SK-N-DZ (cell line): Measurements from ENCODE around the gene CLDN19.
A peak's percentile ranks its signal among the peaks of the same experiment; 100 is the strongest.
"Not testable (repeated sequence)": the region's sequence is repeated elsewhere in the genome, so short reads cannot be mapped to it uniquely, and the experiment has no call there.

Source experiments
- DNase-seq: peaks from one replicate; pipeline ENCODE4 v3.0.0-alpha.2; 2015; ENCODE audit warnings: low spot score

CLDN19 gene

DNA sequence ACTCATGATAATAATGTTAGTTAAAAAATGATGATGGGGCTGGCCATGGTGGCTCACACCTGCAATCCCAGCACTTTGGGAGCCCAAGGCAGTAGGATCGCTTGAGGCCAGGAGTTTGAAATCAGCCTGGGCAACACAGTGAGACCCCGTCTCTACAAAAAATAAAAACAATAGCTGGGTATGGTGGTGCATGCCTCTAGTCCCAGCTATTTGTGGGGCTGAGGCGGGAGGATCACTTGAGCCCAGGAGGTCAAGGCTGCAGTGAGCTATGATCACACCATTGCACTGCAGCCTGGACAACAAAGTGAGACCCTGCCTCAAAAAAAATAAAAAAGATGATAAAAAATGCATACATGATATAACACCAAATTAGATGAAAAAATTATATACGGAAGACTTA lies 21.5 kb upstream of the CLDN19 start:
- DNase-seq: no peak

DNA sequence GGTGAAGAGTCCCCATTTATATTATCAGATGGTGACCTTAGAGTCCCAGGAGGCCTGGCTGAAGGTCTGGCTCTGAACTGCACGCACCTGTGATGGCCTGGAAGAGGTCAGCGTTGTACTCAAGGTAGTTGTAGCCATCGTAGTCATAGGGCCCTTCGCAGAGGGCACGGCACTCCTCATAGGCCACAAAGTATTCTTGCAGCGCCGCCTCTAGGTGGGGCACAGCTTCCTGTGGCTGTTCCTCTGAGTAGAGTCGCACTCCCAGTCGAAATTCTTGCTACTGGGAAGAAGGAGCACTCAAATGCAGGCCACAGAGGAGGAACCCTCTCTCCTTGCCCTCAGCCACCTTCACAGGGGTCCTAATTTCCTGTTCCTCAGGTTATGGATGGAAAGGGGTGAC lies 19.1 kb upstream of the CLDN19 start:
- DNase-seq: no peak

DNA sequence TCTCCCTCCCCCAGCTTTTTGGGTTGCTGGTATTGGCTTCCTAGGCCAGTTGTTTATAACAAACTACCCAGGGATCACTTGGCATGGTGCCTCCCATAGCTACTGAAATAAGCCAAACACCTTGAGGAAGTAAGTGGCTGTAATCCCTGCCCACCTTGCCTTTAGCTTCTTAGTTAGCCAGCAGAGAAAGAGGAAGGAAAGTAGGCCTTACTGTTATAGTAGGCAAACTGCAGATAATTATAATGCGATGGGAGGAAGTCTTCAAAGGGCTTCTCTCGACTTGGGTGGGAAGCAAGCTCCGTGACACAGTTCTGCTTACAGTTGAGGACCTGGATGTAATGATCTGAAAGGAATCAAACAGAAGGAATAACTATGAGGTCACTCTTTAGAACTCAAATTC lies 18.6 kb upstream of the CLDN19 start:
- DNase-seq: no peak

DNA sequence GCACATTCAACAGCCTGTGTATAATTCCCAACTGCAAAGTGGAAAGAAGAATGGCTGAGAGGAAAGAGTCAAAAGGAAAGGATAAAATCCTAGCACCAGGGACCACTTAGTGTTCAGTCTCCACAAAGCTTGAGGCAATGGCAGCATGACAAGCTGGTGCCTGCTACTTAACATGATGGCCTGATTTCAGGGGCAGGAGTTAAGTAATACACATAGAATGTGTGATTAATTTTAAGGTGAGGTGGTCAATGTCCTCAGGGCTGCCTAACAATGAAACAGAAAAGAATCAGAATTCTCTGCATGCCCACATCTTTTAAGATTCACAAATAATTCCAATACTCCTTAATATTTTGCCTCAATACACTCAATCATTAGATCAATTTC lies 17.8 kb upstream of the CLDN19 start:
- no peak for DNase-seq

DNA sequence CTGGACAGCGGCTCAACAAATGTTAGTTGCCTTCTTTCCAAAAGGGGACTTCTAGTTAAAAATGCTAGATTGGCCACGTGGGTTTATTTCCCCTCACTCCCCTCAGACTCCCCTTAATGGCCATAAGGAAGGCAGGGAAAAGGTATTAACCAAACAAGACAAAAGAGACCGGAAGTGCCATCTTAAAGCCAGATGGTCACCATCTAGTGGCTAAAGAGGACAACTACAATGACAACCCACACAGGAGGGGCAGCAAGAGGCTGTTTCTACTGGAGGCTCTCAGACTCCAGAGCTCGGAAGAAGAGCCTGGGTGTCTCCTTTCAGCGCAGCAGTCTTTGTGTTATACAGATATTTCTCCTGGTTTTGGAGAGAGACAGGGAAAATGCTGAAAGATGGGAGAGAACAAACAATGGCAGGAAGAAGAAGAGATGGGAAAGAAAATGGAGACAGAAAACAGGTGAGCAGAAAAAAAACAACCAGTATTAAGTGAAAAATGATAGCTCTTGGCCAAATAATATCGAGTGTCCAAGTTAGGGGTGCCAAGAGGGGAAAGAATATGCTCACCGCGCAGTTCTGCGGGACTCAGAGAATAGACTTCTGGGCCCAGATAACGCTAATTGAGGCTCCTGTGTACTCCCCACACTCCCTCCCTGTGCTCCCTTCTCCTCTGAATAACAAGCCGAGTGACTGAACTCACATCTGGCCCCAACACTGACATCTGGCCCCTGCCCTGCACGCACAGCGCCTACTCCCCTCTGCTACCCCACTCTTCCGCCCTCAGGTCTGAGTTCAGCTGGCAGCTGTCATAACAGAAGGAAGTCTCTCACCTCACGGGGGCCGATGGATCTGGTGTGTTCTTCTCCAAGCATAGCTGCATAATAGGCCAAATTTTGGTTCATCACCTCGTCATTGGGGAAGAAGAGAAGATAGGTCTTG lies 17.2 kb upstream of the CLDN19 start:
- peak; percentile 67 for DNase-seq

DNA sequence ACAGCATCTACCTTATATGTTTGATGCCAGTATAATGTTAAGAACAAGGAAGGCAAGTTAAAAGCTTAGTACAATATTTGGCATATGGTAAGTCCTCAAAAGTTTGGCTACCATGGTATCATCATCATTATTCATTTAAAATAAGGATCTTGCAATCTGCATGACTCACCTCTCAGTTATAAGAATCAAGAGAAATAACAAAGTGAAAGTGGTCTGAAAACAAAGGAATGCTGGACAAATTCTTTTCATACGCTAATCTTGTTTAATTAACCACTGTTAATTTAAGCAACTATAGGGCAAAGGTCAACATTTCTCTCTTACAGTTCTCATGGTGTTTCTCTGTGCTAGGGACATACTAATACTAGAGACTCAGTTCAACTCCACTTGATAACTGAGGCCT lies 13.0 kb upstream of the CLDN19 start:
- no peak for DNase-seq

DNA sequence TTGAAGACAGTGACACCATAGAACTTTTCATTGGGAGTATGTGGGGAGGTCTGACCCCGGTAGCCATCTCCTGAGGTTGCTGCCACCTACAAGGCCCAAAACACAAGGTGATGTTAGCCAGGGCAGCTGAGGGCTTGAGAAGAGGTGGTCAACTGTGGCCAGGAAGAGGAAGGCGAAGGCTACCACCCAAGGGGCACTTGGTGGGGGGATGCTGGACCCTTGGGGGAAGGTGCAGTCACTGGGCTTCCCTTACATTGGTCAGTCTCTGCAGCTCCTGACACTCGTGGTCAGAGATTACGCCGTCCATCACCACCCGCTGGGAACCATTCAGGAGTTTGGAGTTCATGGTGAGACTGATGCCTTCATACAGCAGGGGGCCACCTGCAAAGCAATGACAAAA lies 12.2 kb upstream of the CLDN19 start:
- DNase-seq: no peak

DNA sequence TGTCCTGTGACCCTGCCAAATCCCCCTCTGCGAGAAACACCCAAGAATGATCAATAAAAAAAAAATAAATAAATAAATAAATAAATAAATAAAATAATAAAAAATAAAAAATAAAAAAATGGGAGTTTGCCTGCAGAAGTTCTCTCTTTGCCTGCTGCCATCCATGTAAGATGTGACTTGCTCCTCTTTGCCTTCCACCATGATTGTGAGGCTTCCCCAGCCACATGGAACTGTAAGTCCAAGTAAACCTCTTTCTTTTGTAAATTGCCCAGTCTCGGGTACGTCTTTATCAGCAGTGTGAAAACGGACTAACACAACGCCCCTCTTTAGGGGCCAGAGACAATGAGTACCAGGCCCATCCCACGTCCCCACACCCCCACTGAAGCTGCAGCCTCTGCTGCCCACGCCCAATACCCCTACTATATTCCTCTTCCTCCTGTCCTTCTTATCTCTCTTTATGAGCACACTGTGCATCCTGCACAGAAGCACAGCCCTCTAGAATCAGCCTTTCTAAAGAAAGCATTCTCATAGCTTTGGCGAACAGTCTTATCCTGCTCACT lies 11.6 kb upstream of the CLDN19 start:
- DNase-seq: not testable (repeated sequence)

DNA sequence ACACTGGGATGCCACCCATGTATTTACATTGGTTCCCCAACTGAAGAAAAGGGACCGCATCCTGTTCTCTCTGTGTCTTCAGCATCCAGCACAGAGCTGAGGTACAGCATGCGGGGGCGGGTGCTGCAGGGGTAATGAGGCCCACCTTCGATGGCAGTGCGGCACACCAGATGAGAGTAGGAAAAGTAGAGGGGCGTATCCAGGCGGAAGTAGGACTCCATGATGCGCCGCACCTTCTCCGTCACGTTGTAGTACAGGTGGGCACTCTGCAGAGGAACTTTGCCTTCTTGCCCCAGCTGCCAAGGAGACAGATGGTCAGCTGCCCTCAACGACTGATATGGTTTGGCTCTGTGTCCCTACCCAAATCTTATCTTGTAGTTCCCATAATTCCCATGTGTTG lies 10.0 kb upstream of the CLDN19 start:
- no peak for DNase-seq

DNA sequence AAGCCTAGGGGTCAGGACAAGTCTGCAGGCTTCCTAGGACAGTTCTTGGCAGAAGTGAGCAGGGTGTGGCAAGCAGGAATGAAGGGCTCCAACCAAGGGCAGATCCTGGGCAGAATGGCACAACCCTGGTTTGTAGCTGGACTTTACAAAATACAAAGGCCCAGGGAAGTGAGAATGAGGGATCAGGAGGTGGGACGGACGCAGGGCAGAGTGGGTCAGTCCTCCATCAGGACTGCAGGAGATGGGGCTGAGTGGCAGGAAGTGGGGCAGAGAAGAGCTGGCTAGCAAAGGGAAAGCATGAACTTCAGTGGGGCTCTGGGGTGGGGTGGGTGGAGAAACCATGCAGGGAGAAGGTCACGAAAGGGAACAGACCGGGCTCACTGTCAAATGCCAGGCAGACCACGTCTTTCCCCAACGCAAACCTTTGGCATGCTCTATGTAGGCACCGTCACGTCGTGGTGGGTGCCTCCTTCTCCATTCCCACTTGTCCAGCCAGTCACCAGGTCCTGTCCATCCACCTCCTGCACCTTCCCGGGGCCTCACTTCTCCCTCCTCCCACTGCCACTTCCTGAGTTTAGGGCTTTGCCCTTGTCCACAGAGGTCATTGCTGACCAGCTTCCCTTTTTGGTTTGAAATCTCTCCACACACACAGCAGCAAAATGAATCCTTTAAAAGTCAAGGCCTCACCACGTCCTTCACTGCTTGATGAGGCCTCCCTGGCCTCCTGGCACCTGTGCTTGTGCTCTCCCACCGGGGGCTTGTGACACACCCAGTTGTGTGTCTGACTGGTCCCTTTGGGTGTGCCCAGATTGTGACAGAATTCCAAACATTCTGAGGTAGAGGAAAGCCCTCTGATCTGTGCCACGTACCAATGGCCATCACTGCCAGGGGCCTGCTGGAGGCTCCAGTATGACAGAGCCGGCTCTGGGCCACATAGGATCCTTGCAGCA lies 8.7 kb upstream of the CLDN19 start:
- DNase-seq: no peak

DNA sequence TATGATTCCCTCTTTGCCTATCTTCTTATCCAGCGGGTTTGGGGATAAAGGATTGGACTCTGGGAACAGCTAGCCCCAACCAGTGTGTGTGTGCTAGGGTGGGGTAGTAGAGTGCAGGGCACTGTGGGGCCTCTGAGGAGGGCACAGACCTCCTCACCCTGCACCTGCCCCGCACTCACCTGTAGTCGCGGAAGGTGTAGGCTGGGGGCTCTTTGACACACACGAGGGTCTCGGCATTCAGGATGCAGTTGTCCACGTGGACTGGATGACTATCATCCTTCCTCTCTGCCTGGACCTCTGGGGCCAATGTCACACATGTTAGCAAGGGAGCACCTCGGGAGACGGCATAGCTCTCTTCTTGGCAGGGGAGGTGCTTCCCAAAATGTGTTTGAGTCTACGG lies 8.0 kb upstream of the CLDN19 start:
- no peak for DNase-seq

DNA sequence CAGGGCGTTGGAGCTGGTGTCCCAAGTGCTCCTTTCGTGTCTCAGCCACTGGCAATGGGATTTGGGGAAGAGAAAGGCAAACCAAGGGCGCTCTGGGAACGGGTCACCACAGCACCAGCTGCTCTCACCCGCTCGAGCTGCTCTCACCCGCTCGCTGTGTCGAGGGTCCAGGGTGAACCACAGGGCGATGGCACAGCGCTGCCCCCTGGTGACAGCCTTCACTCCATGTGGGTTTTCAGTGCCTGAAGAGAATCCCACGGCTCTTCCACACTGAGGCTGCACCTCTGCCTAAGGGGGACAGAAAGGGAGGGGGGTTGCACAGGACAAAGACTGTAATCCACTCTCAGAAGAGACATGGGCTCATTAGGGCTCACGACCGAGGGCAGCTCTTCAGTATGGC lies 7.1 kb upstream of the CLDN19 start:
- peak; percentile 26 for DNase-seq

DNA sequence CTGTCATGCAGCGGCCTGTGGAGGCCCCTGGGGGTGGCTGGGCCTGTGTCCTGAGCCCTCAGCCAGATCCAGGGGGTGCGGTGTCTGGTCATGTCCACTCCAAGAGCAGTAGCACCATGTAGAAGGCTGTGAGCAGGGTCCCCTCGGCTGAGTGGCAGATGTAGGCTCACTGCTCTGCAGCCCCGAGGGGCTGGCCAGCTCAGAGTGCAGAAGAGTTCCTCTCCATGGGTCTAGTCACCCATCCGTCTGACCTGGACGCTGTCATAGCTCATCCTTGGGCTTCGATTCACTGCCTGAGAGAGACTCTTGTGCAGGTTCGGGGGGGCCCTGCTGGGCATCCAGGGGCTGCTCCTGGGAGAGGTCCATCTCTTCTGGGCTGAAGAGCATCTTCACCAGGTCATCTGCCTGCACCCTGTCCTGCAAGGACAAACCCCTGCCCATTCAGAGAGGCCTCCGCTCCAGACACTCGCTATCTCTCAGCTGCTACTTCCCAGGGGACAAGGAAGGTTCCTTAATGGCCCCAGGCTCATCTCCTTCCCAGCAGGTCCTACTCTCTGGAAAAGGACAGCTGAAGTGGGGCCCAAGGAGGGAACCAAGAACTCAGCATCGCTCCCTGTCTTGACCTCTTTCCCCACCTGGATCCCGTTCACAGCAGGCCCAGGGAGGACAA lies 6.5 kb upstream of the CLDN19 start:
- no peak for DNase-seq

DNA sequence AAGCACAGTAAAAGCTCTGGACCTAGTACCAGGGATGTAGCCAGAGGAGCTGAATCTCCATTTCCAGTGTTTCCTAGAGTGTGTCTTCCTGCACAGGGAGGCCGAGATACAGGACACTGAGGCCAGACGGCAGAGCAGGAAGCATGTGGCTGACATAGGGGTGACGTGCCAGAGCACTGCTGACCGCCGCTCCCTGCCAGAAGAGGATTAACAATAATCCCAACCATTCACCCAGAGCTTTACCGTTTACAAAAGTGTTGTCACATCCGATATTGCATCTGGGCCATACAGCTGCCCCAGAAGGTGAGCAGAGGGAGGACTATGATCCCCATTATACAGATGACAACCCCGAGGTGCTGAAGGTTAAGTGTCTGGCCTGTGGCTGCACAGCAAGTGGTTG lies 5.8 kb upstream of the CLDN19 start:
- DNase-seq: no peak

DNA sequence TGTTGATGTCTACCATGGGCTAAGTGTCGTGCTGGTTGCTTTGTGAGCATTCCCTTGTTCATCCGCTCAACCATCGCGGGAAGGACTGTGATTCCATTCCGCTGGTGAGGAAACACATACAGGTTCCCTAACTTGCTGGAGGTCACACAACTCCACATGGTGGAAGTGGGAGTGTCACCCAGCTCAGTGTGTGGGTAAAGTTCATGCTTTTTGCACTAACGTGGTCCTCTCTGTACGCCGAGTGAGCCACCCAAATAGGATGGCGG lies 4.0 kb upstream of the CLDN19 start:
- DNase-seq: no peak

DNA sequence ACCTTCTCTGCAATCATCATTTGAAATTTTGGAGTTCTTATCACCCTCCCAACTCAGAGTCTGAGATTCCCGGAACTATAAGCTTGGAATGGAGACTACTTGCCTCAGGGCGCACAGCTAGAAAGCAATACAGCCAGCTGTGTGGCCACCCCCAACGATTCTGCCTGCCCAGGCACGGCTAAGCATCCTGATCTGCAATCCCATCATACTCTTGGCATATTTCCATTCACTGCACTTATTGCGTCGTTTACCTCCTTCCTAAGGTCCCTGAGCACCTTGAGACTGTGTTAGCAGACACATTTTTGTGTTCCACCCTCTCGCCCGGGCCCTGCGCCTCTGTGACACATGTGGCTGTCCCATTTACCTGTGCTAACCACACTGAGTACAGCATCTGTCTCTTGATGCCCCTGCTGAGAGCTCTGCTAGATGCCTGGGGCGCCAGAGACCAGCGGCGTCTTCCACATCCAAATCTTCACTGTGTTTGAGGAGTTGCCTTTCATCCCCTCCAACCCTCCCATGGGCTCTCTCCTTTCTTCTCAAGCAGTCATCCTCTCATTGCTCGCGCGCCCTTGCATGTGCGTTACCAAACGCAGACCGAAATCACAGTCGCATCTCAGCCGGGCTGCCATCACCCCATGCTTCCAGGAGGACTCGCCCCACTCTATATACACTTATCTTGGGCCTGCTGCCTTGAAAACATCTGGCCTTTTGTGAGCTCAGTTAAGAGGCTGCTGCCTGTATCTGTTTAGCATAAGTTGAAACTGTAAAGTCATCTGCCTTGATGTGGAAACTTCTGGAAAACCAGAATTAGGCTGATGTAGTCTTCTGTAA lies 3.5 kb upstream of the CLDN19 start:
- DNase-seq: no peak

DNA sequence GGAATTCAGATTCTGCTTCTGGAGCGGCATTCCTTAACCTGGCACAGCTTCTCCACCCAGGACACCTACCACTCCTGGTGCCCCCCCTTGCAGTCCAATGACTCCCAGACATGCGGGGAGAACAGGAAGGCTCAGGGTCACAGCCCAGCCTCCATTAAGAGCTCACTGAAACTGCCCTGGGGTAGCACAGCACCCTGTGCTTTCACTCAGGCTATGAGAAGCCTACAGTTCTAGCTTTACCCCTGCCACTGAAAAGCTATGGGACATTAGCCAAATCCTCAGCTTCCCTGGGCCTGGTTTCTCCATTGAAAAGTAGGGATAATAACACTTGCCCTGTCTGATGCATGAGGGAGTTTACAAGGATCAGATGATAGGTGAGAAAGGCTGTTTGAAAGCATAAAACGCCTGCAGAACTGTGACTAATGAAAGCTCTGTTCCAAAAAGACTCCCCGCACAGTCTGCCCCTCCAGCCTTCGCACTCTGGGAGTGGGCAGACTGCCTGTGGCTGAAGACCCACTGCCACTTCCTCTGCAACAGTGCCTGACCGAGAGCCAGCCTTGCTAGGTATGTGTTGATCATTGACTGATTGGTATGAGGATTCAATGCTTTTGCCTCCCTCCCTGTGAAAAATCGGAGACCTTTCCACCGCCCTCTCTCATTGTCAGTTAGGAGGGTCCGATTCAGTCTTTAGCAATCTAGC lies 2.7 kb upstream of the CLDN19 start:
- no peak for DNase-seq

DNA sequence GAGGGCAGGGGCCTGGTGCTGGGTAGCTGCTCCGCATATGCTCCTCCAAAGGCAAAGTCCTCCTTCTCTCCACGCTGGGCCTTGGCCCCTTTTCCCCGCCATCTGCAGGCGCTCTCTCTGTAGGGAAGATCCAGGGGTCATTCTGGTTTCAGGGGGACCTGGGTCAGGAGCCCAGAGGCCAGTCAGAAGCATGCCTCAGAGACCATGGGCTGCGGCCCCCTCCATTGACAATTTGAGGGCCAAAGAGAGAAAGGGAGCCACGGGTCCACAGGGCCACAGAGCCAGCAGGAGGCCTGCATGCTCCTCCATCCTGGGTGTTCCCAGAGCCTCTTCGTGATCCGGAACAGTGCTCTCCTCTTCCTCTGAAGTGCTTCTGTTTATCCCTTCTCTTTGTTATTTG lies 2.1 kb upstream of the CLDN19 start:
- DNase-seq: no peak

DNA sequence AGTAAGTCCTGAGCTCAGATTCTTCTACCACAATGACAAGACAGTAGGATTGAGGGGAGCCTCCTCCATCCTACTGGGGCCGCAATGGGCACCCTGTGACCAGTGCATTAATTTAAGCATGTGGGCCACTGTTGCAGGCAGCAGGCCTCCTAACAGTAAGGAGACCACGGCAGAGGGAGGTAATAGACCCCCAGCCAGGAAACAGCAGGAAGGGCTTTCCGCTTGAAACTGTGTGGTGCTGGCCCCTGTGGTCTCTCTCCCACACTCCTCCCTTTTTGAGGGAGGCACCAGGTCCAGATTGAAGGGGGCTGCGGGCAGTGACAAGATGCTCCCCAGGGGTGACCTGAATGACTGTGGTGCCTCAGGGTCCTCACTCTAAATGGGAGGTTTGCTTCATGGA lies 1.7 kb upstream of the CLDN19 start:
- no peak for DNase-seq

DNA sequence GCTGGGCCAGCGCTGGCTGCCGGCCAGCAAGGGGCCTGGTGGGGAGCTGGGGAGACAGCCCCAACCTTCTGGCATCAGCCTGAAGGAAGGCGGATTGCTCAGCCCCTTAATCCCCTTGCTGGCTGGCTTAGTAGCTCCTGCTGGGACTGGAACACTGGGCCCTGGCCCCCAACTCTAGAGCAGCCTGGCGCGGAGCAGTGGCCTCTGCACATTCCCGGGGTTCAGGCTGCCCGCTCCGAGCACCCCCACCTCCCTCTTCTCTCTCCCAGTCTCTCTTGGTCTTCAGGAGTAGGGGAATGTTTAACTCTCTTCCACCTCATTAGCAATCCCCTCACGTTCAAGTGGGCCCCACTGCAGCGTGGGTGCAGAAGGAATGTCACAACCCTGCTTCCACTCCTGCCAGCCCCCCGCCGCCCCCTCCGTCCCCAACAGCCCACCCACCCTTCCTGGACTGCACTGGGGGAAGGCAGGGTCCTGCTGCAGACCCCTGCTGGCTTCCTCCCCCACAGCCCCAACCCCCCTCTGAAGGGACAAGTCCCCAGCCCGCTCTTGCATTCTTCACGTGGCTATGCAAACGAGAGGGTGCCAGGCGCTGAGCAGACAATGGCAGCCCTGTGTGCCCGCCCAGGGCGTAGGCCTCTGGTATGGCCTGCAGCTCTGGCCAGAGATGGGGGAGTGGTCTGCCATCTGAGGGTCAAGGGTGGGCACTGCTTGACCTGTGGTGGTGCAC lies 980 bp upstream of the CLDN19 start:
- DNase-seq: no peak
